Spleen (tissue), 7 donors: ENCODE measurements around the gene CLEC4D.
"Not testable (repeated sequence)": the region's sequence is repeated elsewhere in the genome, so short reads cannot be mapped to it uniquely, and the experiment has no call there.

Experiments used
- CTCF ChIP-seq, 11 experiments: fragments of 200-600 bp in 7 of 11; fragments of 450-650 bp in 4 of 11; sonication (generic) in 4 of 11; IDR thresholded peaks in 8 of 11; conservative IDR thresholded peaks in 3 of 11; 1 replicate in 7 of 11; 2 replicates in 4 of 11; pipeline versions ENCODE4 v1.4.0 to v1.8.0; 2016 to 2021; ENCODE audit warnings: antibody characterized with exemption in 11 of 11, inconsistent platforms in 4 of 11, mild to moderate bottlenecking in 1 of 11
- POLR2A ChIP-seq, 3 donors: fragments of 450-650 bp; IDR thresholded peaks; one replicate each; pipeline ENCODE4 v1.5.1; 2017; ENCODE audit warnings: antibody characterized with exemption in 3 of 3, mild to moderate bottlenecking in 1 of 3
- donor health status: DM: no; HTN: no; CAD: no; lungs with moderate emphysema.
- donor health status: DM: no; HTN: no; CAD: no.
- donor health status: DM: no; HTN: no; CAD: no.

- not testable (repeated sequence) for TF ChIP-seq CTCF (IDR thresholded peaks at IDR 0.05 in 8 of 11, conservative IDR thresholded peaks at IDR 0.05 in 3 of 11); POLR2A (IDR thresholded peaks at IDR 0.05)
Observed at GRCh38 chr12:8495671-8496070, 17.6 kb upstream of the CLEC4D start.
